ENCODE measurements around the gene VRTN.
"Not testable (repeated sequence)": the region's sequence is repeated elsewhere in the genome, so short reads cannot be mapped to it uniquely, and the experiment has no call there.

VRTN gene

GRCh38 chr14:74380845-74381244, 32.6 kb downstream of the VRTN start:
- H3K36me3 ChIP-seq (ENCODE audit: control insufficient read depth in 1 of 2, insufficient read depth in 2 of 2, low read length in 2 of 2) = no peaks in the 10 kb centered on the region
- no peaks in the 10 kb centered on the region for H3K27me3 ChIP-seq (ENCODE audit: low read depth, low read length)
- no peak overlapping the region for H3K4me3 ChIP-seq (ENCODE audit: low read depth in 1 of 2, low read length in 2 of 2)
- no peak overlapping the region for H3K27ac ChIP-seq (ENCODE audit: low read length)
- no peaks in the 10 kb centered on the region for H3K9me3 ChIP-seq (ENCODE audit: control insufficient read depth in 1 of 2, low read length in 2 of 2)
- H3K4me1 ChIP-seq (ENCODE audit: control insufficient read depth in 1 of 2, insufficient read depth in 2 of 2, low read length in 2 of 2) = no peaks in the 10 kb centered on the region

- H3K36me3 ChIP-seq (ENCODE audit: control insufficient read depth in 1 of 2, insufficient read depth in 2 of 2, low read length in 2 of 2); H3K27me3 ChIP-seq (ENCODE audit: low read depth, low read length): not testable (repeated sequence)
These were observed 33.3 kb downstream of the VRTN start for GRCh38 chr14:74381571-74381970.

GRCh38 chr14:74382231-74382630, 34.0 kb downstream of the VRTN start:
- H3K9me3 ChIP-seq (ENCODE audit: control insufficient read depth in 1 of 2, low read length in 2 of 2) = no peaks in the 10 kb centered on the region
- H3K4me3 ChIP-seq (ENCODE audit: low read depth in 1 of 2, low read length in 2 of 2) = no peak overlapping the region
- H3K4me1 ChIP-seq (ENCODE audit: control insufficient read depth in 1 of 2, insufficient read depth in 2 of 2, low read length in 2 of 2) = no peaks in the 10 kb centered on the region
- H3K36me3 ChIP-seq (ENCODE audit: control insufficient read depth in 1 of 2, insufficient read depth in 2 of 2, low read length in 2 of 2) = no peaks in the 10 kb centered on the region
- no peak overlapping the region for H3K27ac ChIP-seq (ENCODE audit: low read length)
- no peaks in the 10 kb centered on the region for H3K27me3 ChIP-seq (ENCODE audit: low read depth, low read length)

More at GRCh38 chr14:74381571-74381970, 33.3 kb downstream of the VRTN start:
- H3K27ac ChIP-seq (ENCODE audit: low read length); H3K4me3 ChIP-seq (ENCODE audit: low read depth in 1 of 2, low read length in 2 of 2); H3K4me1 ChIP-seq (ENCODE audit: control insufficient read depth in 1 of 2, insufficient read depth in 2 of 2, low read length in 2 of 2); H3K9me3 ChIP-seq (ENCODE audit: control insufficient read depth in 1 of 2, low read length in 2 of 2): not testable (repeated sequence)

GRCh38 chr14:74389980-74390379, 41.7 kb downstream of the VRTN start:
- no peaks in the 10 kb centered on the region for H3K4me1 ChIP-seq (ENCODE audit: control insufficient read depth in 1 of 2, insufficient read depth in 2 of 2, low read length in 2 of 2)
- H3K36me3 ChIP-seq (ENCODE audit: control insufficient read depth in 1 of 2, insufficient read depth in 2 of 2, low read length in 2 of 2) = no peaks in the 10 kb centered on the region
- H3K27ac ChIP-seq (ENCODE audit: low read length) = no peak overlapping the region
- no peaks in the 10 kb centered on the region for H3K27me3 ChIP-seq (ENCODE audit: low read depth, low read length)
- H3K4me3 ChIP-seq (ENCODE audit: low read depth in 1 of 2, low read length in 2 of 2) = no peak overlapping the region
- no peaks in the 10 kb centered on the region for H3K9me3 ChIP-seq (ENCODE audit: control insufficient read depth in 1 of 2, low read length in 2 of 2)

GRCh38 chr14:74390505-74390904, 42.2 kb downstream of the VRTN start:
- not testable (repeated sequence) for H3K36me3 ChIP-seq (ENCODE audit: control insufficient read depth in 1 of 2, insufficient read depth in 2 of 2, low read length in 2 of 2); H3K27ac ChIP-seq (ENCODE audit: low read length); H3K27me3 ChIP-seq (ENCODE audit: low read depth, low read length); H3K4me1 ChIP-seq (ENCODE audit: control insufficient read depth in 1 of 2, insufficient read depth in 2 of 2, low read length in 2 of 2); H3K9me3 ChIP-seq (ENCODE audit: control insufficient read depth in 1 of 2, low read length in 2 of 2); H3K4me3 ChIP-seq (ENCODE audit: low read depth in 1 of 2, low read length in 2 of 2)

- Histone ChIP-seq H3K27ac (ENCODE audit: low read length) (no peak overlapping the region), H3K36me3 (ENCODE audit: control insufficient read depth in 1 of 2, insufficient read depth in 2 of 2, low read length in 2 of 2) (no peaks in the 10 kb centered on the region), H3K27me3 (ENCODE audit: low read depth, low read length) (no peaks in the 10 kb centered on the region), H3K4me1 (ENCODE audit: control insufficient read depth in 1 of 2, insufficient read depth in 2 of 2, low read length in 2 of 2) (no peaks in the 10 kb centered on the region), H3K9me3 (ENCODE audit: control insufficient read depth in 1 of 2, low read length in 2 of 2) (no peaks in the 10 kb centered on the region), H3K4me3 (ENCODE audit: low read depth in 1 of 2, low read length in 2 of 2) (no peak overlapping the region)
These were observed 43.2 kb downstream of the VRTN start for GRCh38 chr14:74391479-74391878.

- Histone ChIP-seq H3K4me1 (ENCODE audit: control insufficient read depth in 1 of 2, insufficient read depth in 2 of 2, low read length in 2 of 2) (no peaks in the 10 kb centered on the region), H3K27me3 (ENCODE audit: low read depth, low read length) (no peaks in the 10 kb centered on the region), H3K27ac (ENCODE audit: low read length) (no peak overlapping the region), H3K36me3 (ENCODE audit: control insufficient read depth in 1 of 2, insufficient read depth in 2 of 2, low read length in 2 of 2) (no peaks in the 10 kb centered on the region), H3K9me3 (ENCODE audit: control insufficient read depth in 1 of 2, low read length in 2 of 2) (no peaks in the 10 kb centered on the region), H3K4me3 (ENCODE audit: low read depth in 1 of 2, low read length in 2 of 2) (no peak overlapping the region)
These were observed 44.6 kb downstream of the VRTN start for GRCh38 chr14:74392616-74393570.

GRCh38 chr14:74394549-74394948, 46.3 kb downstream of the VRTN start:
- Histone ChIP-seq H3K27me3 (ENCODE audit: low read depth, low read length) (no peaks in the 10 kb centered on the region), H3K4me3 (ENCODE audit: low read depth in 1 of 2, low read length in 2 of 2) (no peak overlapping the region), H3K36me3 (ENCODE audit: control insufficient read depth in 1 of 2, insufficient read depth in 2 of 2, low read length in 2 of 2) (no peaks in the 10 kb centered on the region), H3K9me3 (ENCODE audit: control insufficient read depth in 1 of 2, low read length in 2 of 2) (no peaks in the 10 kb centered on the region), H3K27ac (ENCODE audit: low read length) (no peak overlapping the region), H3K4me1 (ENCODE audit: control insufficient read depth in 1 of 2, insufficient read depth in 2 of 2, low read length in 2 of 2) (no peaks in the 10 kb centered on the region)

- H3K36me3 ChIP-seq (ENCODE audit: control insufficient read depth in 1 of 2, insufficient read depth in 2 of 2, low read length in 2 of 2) = no peaks in the 10 kb centered on the region
- no peak overlapping the region for H3K4me3 ChIP-seq (ENCODE audit: low read depth in 1 of 2, low read length in 2 of 2)
- H3K4me1 ChIP-seq (ENCODE audit: control insufficient read depth in 1 of 2, insufficient read depth in 2 of 2, low read length in 2 of 2) = no peaks in the 10 kb centered on the region
- no peak overlapping the region for H3K27ac ChIP-seq (ENCODE audit: low read length)
- no peaks in the 10 kb centered on the region for H3K27me3 ChIP-seq (ENCODE audit: low read depth, low read length)
- H3K9me3 ChIP-seq (ENCODE audit: control insufficient read depth in 1 of 2, low read length in 2 of 2) = no peaks in the 10 kb centered on the region
These were observed 46.8 kb downstream of the VRTN start for GRCh38 chr14:74395094-74395493.

- no peaks in the 10 kb centered on the region for H3K9me3 ChIP-seq (ENCODE audit: control insufficient read depth in 1 of 2, low read length in 2 of 2)
- H3K27ac ChIP-seq (ENCODE audit: low read length) = no peak overlapping the region
- no peaks in the 10 kb centered on the region for H3K36me3 ChIP-seq (ENCODE audit: control insufficient read depth in 1 of 2, insufficient read depth in 2 of 2, low read length in 2 of 2)
- peaks cover 6 to 17% of the 10 kb centered on the region in 2 donors for H3K4me1 ChIP-seq (ENCODE audit: control insufficient read depth in 1 of 2, insufficient read depth in 2 of 2, low read length in 2 of 2)
- H3K4me3 ChIP-seq (ENCODE audit: low read depth in 1 of 2, low read length in 2 of 2) = no peak overlapping the region
- H3K27me3 ChIP-seq (ENCODE audit: low read depth, low read length) = no peaks in the 10 kb centered on the region
These were observed 51.9 kb downstream of the VRTN start for GRCh38 chr14:74400031-74400685.

GRCh38 chr14:74400919-74401503, 52.7 kb downstream of the VRTN start:
- no peak overlapping the region for H3K4me3 ChIP-seq (ENCODE audit: low read depth in 1 of 2, low read length in 2 of 2)
- H3K36me3 ChIP-seq (ENCODE audit: control insufficient read depth in 1 of 2, insufficient read depth in 2 of 2, low read length in 2 of 2) = no peaks in the 10 kb centered on the region
- peaks cover 6 to 17% of the 10 kb centered on the region in 2 donors for H3K4me1 ChIP-seq (ENCODE audit: control insufficient read depth in 1 of 2, insufficient read depth in 2 of 2, low read length in 2 of 2)
- no peaks in the 10 kb centered on the region for H3K9me3 ChIP-seq (ENCODE audit: control insufficient read depth in 1 of 2, low read length in 2 of 2)
- no peak overlapping the region for H3K27ac ChIP-seq (ENCODE audit: low read length)
- no peaks in the 10 kb centered on the region for H3K27me3 ChIP-seq (ENCODE audit: low read depth, low read length)

Measured in muscle layer of duodenum (tissue), 2 donors.